Measurements from ENCODE around the gene NOL9. TPM values are rescaled to one million over a fixed set of nuclear protein-coding genes. Genes with fewer than 3 reads are reported as not detected.

The NOL9 gene
- total and polyA plus RNA-seq, 2 donors (not counting 3 experiments of a cell fraction or from before 2014, with no cell fraction given), result 14.1 to 42.9 TPM

DNA sequence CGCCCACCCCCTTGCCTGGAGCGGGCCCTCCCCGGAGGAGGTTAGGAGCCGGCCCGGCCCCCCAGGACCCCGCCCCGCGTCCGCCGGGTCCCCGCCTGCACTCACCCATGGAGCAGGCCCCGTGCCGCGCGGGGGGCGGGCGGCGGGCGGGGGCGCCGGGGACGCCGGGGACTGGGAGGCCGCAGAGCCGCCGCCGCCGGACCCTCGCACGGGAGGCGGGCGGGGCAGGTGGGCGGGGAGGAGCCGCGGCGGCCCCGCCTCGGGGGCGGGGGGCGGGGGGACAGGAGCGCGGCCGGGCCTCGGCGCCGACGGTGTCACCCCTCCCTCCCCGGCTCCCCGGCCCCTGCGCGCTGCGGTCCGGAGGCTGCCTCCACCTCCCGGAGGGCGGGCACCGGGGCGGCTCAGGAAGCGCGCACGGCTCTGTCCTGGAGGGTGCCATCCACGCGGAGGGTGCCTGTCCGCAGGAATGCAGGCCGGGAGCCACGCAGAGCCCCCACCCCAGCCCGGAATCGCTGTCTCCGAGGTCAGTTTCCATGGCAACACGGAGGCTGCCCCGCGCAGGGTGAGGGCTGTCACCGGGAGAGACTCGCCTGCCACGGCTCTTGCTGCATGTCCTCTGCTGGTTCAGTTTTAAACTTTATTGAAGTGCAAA is 57.0 kb downstream of the NOL9 start:
- intact Hi-C loops (cut with micrococcal nuclease), result loop anchor here (10.0 kb wide), 1 partner anchor 287 kb away; the partner anchor contains the start of gene CAMTA1
- Histone ChIP-seq H2AFZ (ENCODE audit: low read depth, low read length) (peak overlapping the region; percentile 75), H3K4me3 (replicated peaks in 1 of 3; ENCODE audit: insufficient read depth in 1 of 3, low read depth in 1 of 3, low read length in 3 of 3) (peak overlapping the region; percentile 30 to 57 (median 48)), H3K27ac (ENCODE audit: insufficient read depth, low read depth, low read length) (no peak overlapping the region), H3K79me2 (ENCODE audit: control insufficient read depth, insufficient read depth, low read length) (no peaks in the 10 kb centered on the region), H3K27me3 (ENCODE audit: control insufficient read depth in 2 of 2, insufficient read depth in 2 of 2, low read length in 2 of 2) (no peaks in the 10 kb centered on the region), H3K9ac (replicated peaks; ENCODE audit: extremely low read depth, insufficient read depth, low read length) (peak overlapping the region; percentile 41), H3K9me3 (replicated peaks; ENCODE audit: control insufficient read depth, insufficient read depth, low read length) (no peaks in the 10 kb centered on the region), H3K4me2 (ENCODE audit: insufficient read depth, low read length) (peak overlapping the region; percentile 78), H3K4me1 (ENCODE audit: control insufficient read depth, extremely low read depth, insufficient read depth, low read length) (peaks cover 24% of the 10 kb centered on the region), H3K36me3 (ENCODE audit: control insufficient read depth in 2 of 2, extremely low read depth in 1 of 2, insufficient read depth in 2 of 2, low read length in 2 of 2) (no peaks in the 10 kb centered on the region), H3K9me1 (replicated peaks; ENCODE audit: control insufficient read depth, extremely low read depth, insufficient read depth, low read length) (no peaks in the 10 kb centered on the region), H4K20me1 (replicated peaks; ENCODE audit: control insufficient read depth, extremely low read depth, insufficient read depth, low read length) (no peaks in the 10 kb centered on the region)
- dilution Hi-C loops (cut with MboI; ENCODE audit: extremely low pct_ligation_motif_present, low sequenced_read_pairs), result no loop called here
- CTCF ChIA-PET, result no interaction called here
- FAIRE-seq (peak; percentile 69), DNase-seq (ENCODE audit: low read depth, low spot score) (peak; percentile 41)
- BruUV-seq (replicated peaks), result no TSS peak
- POLR2A ChIA-PET, result no interaction called here
- TF ChIP-seq JUN (IDR thresholded peaks at IDR 0.05; ENCODE audit: borderline replicate concordance, insufficient read depth, insufficient read length, low read depth), result no peak
- TF ChIP-seq, protein P1, sequence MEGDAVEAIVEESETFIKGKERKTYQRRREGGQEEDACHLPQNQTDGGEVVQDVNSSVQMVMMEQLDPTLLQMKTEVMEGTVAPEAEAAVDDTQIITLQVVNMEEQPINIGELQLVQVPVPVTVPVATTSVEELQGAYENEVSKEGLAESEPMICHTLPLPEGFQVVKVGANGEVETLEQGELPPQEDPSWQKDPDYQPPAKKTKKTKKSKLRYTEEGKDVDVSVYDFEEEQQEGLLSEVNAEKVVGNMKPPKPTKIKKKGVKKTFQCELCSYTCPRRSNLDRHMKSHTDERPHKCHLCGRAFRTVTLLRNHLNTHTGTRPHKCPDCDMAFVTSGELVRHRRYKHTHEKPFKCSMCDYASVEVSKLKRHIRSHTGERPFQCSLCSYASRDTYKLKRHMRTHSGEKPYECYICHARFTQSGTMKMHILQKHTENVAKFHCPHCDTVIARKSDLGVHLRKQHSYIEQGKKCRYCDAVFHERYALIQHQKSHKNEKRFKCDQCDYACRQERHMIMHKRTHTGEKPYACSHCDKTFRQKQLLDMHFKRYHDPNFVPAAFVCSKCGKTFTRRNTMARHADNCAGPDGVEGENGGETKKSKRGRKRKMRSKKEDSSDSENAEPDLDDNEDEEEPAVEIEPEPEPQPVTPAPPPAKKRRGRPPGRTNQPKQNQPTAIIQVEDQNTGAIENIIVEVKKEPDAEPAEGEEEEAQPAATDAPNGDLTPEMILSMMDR (IDR thresholded peaks at IDR 0.05; ENCODE audit: extremely low read depth in 1 of 2, insufficient read depth in 1 of 2, low read depth in 1 of 2, low read length in 2 of 2), result no peak
- no peak for TF ChIP-seq EZH2 (IDR thresholded peaks at IDR 0.05; ENCODE audit: borderline replicate concordance, low read depth, low read length, severe bottlenecking)
- TF ChIP-seq MAX (IDR thresholded peaks at IDR 0.05; ENCODE audit: insufficient read depth, insufficient read length), result no peak
- TF ChIP-seq MYC (IDR thresholded peaks at IDR 0.05; ENCODE audit: low read depth, low read length), result no peak
- no peak for TF ChIP-seq GATA2 (IDR thresholded peaks at IDR 0.05; ENCODE audit: insufficient read depth, insufficient read length, low read depth, low read length)
- TF ChIP-seq POLR2A (IDR thresholded peaks at IDR 0.05; ENCODE audit: low read depth, low read length), result no peak

Data from endothelial cell of umbilical vein (primary cell).